Immature natural killer cell (primary cell): ENCODE data around the gene MIDN. TPM values are rescaled to one million over a fixed set of nuclear protein-coding genes. Genes with fewer than 3 reads are reported as not detected.

Experiments used
- DNase-seq, 3 donors: peaks; one replicate each; pipeline ENCODE4 v3.0.0; 2022; ENCODE audit warnings: mixed read lengths in 1 of 3
- H3K27ac Mint-ChIP-seq, 6 donors: one replicate each; pipeline ENCODE4 v1.8.0; 2020; ENCODE audit warnings: mixed read lengths in 6 of 6, mild to moderate bottlenecking in 5 of 6, inconsistent platforms in 4 of 6, moderate library complexity in 3 of 6
- H3K27me3 Mint-ChIP-seq, 3 donors: one replicate each; pipeline ENCODE4 v1.8.0; 2020 to 2021; ENCODE audit warnings: low read depth in 3 of 3, mild to moderate bottlenecking in 3 of 3, mixed read lengths in 3 of 3, moderate library complexity in 3 of 3, inconsistent platforms in 1 of 3
- H3K36me3 Mint-ChIP-seq, 3 donors: one replicate each; pipeline ENCODE4 v1.8.0; 2020; ENCODE audit warnings: mixed read lengths in 3 of 3, inconsistent platforms in 2 of 3, mild to moderate bottlenecking in 2 of 3
- H3K4me1 Mint-ChIP-seq, 2 donors: one replicate each; pipeline ENCODE4 v1.8.0; 2020; ENCODE audit warnings: inconsistent platforms in 2 of 2, mild to moderate bottlenecking in 2 of 2, mixed read lengths in 2 of 2, moderate library complexity in 1 of 2
- H3K4me3 Mint-ChIP-seq, 5 donors: one replicate each; pipeline ENCODE4 v1.8.0; 2020; ENCODE audit warnings: mild to moderate bottlenecking in 5 of 5, mixed read lengths in 5 of 5, inconsistent platforms in 3 of 5, moderate library complexity in 3 of 5
- H3K9me3 Mint-ChIP-seq, 6 donors: one replicate each; pipeline ENCODE4 v1.8.0; 2020; ENCODE audit warnings: mild to moderate bottlenecking in 6 of 6, mixed read lengths in 6 of 6, inconsistent platforms in 4 of 6, moderate library complexity in 3 of 6
- polyA plus RNA-seq, 3 donors: library from polyadenylated mRNA; unstranded; fragments of 300-500 nt; fragmentation: Illumina TruSeq; gene quantifications; one replicate each; pipeline ENCODE4 v1.2.3, GENCODE V29; 2021

MIDN gene
- polyA plus RNA-seq, 3 donors from 2014 or later = 4.9 to 16.0 (median 10.8) TPM

DNA sequence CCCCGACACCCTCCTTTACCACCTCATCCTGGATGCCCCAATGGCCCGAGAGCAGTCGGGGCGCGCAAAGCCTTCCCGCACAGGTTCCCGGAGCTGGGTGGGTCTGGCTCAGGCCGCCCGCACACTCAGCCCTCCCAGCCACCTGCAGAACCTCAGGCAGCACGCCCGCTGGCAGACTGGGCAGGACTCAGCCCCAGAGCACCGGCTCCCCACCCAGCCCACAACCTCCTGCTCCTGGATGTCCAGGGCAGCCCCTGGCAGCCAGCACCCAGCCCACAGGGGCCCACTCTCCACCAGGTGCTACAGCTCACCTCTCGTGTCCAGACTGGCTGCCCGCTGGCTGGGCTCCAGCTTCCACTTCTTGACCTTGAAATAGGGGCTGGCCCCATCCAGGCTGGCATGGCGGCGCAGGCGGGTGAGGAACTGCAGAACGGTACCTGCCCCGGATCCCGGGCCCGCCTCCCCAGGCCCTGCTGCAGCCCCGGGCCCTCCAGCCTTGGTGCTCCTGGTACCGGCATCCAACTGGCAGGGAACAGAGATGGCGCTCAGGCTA lies 15.2 kb upstream of the MIDN start:
- Mint-ChIP-seq H3K27ac (no peak overlapping the region), H3K4me3 (no peak overlapping the region), H3K4me1 (peaks cover 0 to 1% of the 10 kb centered on the region in 2 donors), H3K9me3 (no peaks in the 10 kb centered on the region), H3K27me3 (peaks cover 0 to 7% (median 3%) of the 10 kb centered on the region in 3 donors), H3K36me3 (no peaks in the 10 kb centered on the region)
- no peak for DNase-seq

GRCh38 chr19:1234051-1234954 lies 14.1 kb upstream of the MIDN start:
- Mint-ChIP-seq H3K27me3 (peaks cover 4 to 16% (median 13%) of the 10 kb centered on the region in 3 donors), H3K4me3 (no peak overlapping the region), H3K4me1 (peaks cover 10 to 12% of the 10 kb centered on the region in 2 donors), H3K27ac (no peak overlapping the region), H3K9me3 (no peaks in the 10 kb centered on the region), H3K36me3 (no peaks in the 10 kb centered on the region)
- no peak for DNase-seq

GRCh38 chr19:1234955-1235380 lies 13.4 kb upstream of the MIDN start:
- Mint-ChIP-seq H3K27me3 (peaks cover 4 to 18% (median 13%) of the 10 kb centered on the region in 3 donors), H3K36me3 (no peaks in the 10 kb centered on the region), H3K4me1 (peaks cover 12 to 13% of the 10 kb centered on the region in 2 donors), H3K9me3 (no peaks in the 10 kb centered on the region), H3K4me3 (no peak overlapping the region), H3K27ac (no peak overlapping the region)
- no peak for DNase-seq

DNA sequence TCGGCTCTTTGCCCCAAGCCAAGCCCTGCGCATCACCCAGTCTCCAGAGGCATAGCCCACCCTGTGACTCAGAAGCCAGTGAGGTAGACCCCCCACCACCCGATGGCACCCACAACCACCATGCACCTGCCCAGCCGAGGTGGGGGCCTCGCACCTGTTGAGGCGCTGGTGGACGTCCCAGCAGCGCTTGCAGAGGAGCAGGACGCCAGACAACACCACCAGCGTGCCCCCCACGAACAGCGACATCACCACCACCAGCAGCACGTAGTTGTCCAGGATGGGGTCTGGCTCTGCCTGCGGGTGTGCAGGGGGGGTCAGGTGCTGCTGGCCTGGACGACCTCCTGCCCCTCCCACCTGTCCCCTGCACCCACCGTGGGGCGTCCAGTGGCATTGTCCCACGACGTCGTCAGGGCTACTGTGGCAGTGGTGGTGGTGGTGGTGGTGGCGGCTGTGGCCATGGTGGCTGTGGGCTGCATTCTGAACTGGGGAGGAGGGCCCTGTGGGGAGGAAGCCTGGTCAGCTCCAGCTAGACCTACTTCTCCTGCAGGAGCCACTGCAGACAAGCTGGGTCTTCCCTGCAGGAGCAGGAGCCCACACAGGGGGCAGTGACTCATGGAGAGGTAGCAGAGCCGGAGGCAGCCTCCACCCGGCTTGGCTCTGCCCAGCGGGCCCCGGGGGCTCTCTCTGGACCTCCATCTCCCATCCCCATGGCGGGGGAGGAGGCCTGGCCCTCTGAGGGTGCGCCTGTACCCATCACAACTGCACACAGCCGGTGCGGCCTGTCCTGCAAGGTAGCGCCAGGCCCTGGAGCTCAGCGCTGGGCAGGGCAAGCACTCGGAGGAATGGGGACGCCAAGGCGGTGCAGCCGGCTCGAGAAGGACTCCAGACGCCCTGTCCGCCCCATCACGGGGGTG lies 12.5 kb upstream of the MIDN start:
- Mint-ChIP-seq H3K36me3 (no peaks in the 10 kb centered on the region), H3K4me3 (no peak overlapping the region), H3K27me3 (peaks cover 4 to 18% (median 13%) of the 10 kb centered on the region in 3 donors), H3K4me1 (peaks cover 13 to 14% of the 10 kb centered on the region in 2 donors), H3K9me3 (no peaks in the 10 kb centered on the region), H3K27ac (no peak overlapping the region)
- DNase-seq = no peak

DNA sequence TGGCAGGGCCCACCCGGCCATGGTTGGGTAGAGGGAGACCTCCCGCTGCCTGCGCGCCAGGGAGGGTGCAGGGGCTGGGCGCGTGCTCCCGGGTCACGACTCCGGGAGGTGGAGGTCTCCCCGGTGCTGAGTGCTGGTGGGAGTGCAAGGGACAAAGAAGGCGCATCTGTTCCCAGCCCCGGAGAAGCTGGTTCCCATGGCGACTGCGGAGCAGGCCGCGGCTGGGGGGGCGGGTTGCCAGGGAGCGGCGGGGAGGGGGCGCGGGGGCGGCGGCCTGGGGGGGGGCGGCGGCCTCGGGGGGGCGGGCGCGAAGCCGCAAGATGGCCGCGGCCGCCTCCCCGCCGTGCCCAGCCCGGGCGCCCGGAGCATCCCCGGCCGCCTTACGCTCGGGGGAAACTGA lies 11.8 kb upstream of the MIDN start:
- Mint-ChIP-seq H3K27me3 (peaks cover 10 to 21% (median 15%) of the 10 kb centered on the region in 3 donors), H3K9me3 (no peaks in the 10 kb centered on the region), H3K4me1 (peaks cover 18 to 21% of the 10 kb centered on the region in 2 donors), H3K4me3 (no peak overlapping the region), H3K36me3 (no peaks in the 10 kb centered on the region), H3K27ac (no peak overlapping the region)
- no peak for DNase-seq

GRCh38 chr19:1237027-1237659 lies 11.2 kb upstream of the MIDN start:
- Mint-ChIP-seq H3K4me3 (peak overlapping the region in 2 of 5 donors; percentile 13 to 49), H3K9me3 (no peaks in the 10 kb centered on the region), H3K27ac (no peak overlapping the region), H3K4me1 (peaks cover 20 to 23% of the 10 kb centered on the region in 2 donors), H3K27me3 (peaks cover 10 to 22% (median 15%) of the 10 kb centered on the region in 3 donors), H3K36me3 (no peaks in the 10 kb centered on the region)
- no peak for DNase-seq

GRCh38 chr19:1237754-1238368 lies 10.5 kb upstream of the MIDN start, which contains the start of gene CBARP:
Gene CBARP, minus strand, starts transcription at chr19:1238005. Its CDS starts 1,905 bp downstream, at chr19:1236100.
- H3K4me3 Mint-ChIP-seq = peak within 1 kb of the TSS; percentile 73 to 86 (median 79)
- no peaks in the 10 kb centered on the region for H3K36me3 Mint-ChIP-seq
- H3K27me3 Mint-ChIP-seq = peaks cover 10 to 20% (median 15%) of the 10 kb centered on the region in 3 donors
- DNase-seq = no peak
- peaks cover 20 to 29% of the 10 kb centered on the region in 2 donors for H3K4me1 Mint-ChIP-seq
- no peaks in the 10 kb centered on the region for H3K9me3 Mint-ChIP-seq
- H3K27ac Mint-ChIP-seq = peak within 1 kb of the TSS in 5 of 6 donors; percentile 74 to 87 (median 79)

DNA sequence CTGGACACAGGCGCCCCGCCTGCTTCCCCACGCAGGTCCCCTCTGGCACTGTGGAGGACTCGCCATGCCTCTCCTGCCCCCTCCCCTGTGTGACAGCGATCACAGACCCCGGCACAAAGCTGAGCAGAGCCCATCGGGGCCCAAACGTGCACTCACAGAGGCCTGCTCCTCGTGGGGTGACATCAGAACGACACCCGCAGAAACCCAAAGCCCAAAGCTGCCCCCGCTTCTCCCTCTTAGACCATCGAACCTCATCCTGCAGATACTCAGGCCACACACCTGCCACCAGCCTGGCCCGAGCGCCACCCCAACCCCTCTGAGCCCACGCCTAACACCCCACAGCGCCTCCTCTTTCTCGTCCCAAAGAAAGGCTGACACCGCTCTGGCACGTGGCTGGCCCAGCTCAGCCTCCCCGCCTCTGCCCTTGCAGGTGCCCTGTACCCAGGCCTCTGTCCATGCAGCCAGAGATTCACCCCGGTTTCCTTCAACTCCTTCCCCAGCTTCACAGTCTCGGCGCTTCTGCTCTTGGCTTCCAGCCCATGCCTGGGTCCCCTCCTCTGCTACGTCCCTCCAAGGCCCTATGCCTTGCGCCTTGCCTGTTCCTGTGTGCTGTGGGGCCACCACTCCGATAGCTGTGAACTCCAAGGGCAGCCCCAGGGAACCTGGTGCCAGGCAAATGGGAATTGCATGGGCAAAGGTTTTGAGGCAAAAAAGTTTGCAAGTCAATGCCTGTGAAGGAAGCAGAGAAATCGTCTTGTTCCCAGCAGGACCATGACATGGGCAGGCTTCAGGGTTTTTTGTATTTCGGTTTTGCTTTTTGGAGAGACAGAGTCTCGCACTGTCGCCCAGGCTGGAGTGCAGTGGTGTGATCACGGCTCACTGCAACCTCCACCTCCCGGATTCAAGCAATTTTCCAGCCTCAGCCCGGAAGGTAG lies 9.7 kb upstream of the MIDN start:
- H3K4me1 Mint-ChIP-seq = peaks cover 20 to 34% of the 10 kb centered on the region in 2 donors
- H3K36me3 Mint-ChIP-seq = no peaks in the 10 kb centered on the region
- H3K9me3 Mint-ChIP-seq = no peaks in the 10 kb centered on the region
- peaks cover 10 to 20% (median 14%) of the 10 kb centered on the region in 3 donors for H3K27me3 Mint-ChIP-seq
- peak overlapping the region in 5 of 6 donors; percentile 74 to 87 (median 79) for H3K27ac Mint-ChIP-seq
- DNase-seq = no peak
- H3K4me3 Mint-ChIP-seq = peak overlapping the region; percentile 73 to 86 (median 79)

DNA sequence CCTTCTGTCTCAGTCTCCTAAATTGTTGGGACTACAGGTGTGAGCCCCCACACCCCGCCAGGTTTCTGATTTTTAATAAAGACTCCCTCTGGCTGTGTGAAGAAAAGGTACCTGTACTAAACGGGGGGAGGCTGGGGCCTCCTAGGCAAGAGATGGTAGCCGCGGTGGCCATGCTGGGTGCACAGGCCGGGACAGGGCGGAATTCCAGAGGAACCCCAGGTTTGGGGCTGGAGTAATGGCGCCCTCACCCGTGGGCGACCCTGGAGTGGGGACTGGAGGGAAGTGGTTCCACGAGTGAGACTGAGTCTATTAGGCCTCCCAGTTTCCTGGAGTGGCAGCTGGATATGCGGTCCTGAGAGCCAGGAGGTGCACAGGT lies 9.0 kb upstream of the MIDN start:
- peak overlapping the region; percentile 20 to 80 (median 50) for H3K4me3 Mint-ChIP-seq
- DNase-seq = no peak
- H3K27ac Mint-ChIP-seq = peak overlapping the region in 5 of 6 donors; percentile 74 to 87 (median 79)
- no peaks in the 10 kb centered on the region for H3K36me3 Mint-ChIP-seq
- H3K4me1 Mint-ChIP-seq = peaks cover 21 to 35% of the 10 kb centered on the region in 2 donors
- no peaks in the 10 kb centered on the region for H3K9me3 Mint-ChIP-seq
- H3K27me3 Mint-ChIP-seq = peaks cover 10 to 20% (median 13%) of the 10 kb centered on the region in 3 donors

- Mint-ChIP-seq H3K4me3 (peak overlapping the region; percentile 36 to 80 (median 53)), H3K36me3 (no peaks in the 10 kb centered on the region), H3K9me3 (no peaks in the 10 kb centered on the region), H3K27me3 (peaks cover 10 to 20% (median 13%) of the 10 kb centered on the region in 3 donors), H3K4me1 (peaks cover 26 to 39% of the 10 kb centered on the region in 2 donors), H3K27ac (peak overlapping the region in 5 of 6 donors; percentile 31 to 87 (median 77))
- peak; percentile 93 to 94 (median 94) for DNase-seq
Measured at GRCh38 chr19:1239796-1240737, 8.3 kb upstream of the MIDN start.

- no peak for DNase-seq
Measured at GRCh38 chr19:1240925-1241324, 7.5 kb upstream of the MIDN start.

More at GRCh38 chr19:1240925-1241324, 7.5 kb upstream of the MIDN start:
- Mint-ChIP-seq H3K4me3 (peak overlapping the region; percentile 85 to 94 (median 87)), H3K27me3 (peaks cover 10 to 18% (median 13%) of the 10 kb centered on the region in 3 donors), H3K36me3 (no peaks in the 10 kb centered on the region), H3K27ac (peak overlapping the region in 5 of 6 donors; percentile 70 to 96 (median 91)), H3K9me3 (no peaks in the 10 kb centered on the region), H3K4me1 (peaks cover 26 to 39% of the 10 kb centered on the region in 2 donors)
